T-helper 2 cell treated with Interferon-gamma antibody and Interleukin-4, amounts not matched to agents 5 μg/mL and 100 μg/mL, for 36 hours (primary cell): ENCODE results near the gene PAK4.

ENCODE experiments used
- DNase-seq: peaks from one replicate; pipeline ENCODE4 v3.0.0; 2021; ENCODE audit warnings: low spot score
- H3K27ac Mint-ChIP-seq: one replicate; pipeline ENCODE4 v1.8.0; 2021; ENCODE audit warnings: mild to moderate bottlenecking, mixed read lengths
- H3K27me3 Mint-ChIP-seq: one replicate; pipeline ENCODE4 v1.8.0; 2021; ENCODE audit warnings: low read depth, mixed read lengths
- H3K36me3 Mint-ChIP-seq: one replicate; pipeline ENCODE4 v1.8.0; 2021; ENCODE audit warnings: low read depth, mixed read lengths
- H3K4me1 Mint-ChIP-seq: one replicate; pipeline ENCODE4 v1.8.0; 2021; ENCODE audit warnings: low read depth, mixed read lengths
- H3K4me3 Mint-ChIP-seq: one replicate; pipeline ENCODE4 v1.8.0; 2022; ENCODE audit warnings: mild to moderate bottlenecking, moderate library complexity, mixed read lengths
- H3K9me3 Mint-ChIP-seq: one replicate; pipeline ENCODE4 v1.8.0; 2021; ENCODE audit warnings: mixed read lengths

The PAK4 gene

DNA sequence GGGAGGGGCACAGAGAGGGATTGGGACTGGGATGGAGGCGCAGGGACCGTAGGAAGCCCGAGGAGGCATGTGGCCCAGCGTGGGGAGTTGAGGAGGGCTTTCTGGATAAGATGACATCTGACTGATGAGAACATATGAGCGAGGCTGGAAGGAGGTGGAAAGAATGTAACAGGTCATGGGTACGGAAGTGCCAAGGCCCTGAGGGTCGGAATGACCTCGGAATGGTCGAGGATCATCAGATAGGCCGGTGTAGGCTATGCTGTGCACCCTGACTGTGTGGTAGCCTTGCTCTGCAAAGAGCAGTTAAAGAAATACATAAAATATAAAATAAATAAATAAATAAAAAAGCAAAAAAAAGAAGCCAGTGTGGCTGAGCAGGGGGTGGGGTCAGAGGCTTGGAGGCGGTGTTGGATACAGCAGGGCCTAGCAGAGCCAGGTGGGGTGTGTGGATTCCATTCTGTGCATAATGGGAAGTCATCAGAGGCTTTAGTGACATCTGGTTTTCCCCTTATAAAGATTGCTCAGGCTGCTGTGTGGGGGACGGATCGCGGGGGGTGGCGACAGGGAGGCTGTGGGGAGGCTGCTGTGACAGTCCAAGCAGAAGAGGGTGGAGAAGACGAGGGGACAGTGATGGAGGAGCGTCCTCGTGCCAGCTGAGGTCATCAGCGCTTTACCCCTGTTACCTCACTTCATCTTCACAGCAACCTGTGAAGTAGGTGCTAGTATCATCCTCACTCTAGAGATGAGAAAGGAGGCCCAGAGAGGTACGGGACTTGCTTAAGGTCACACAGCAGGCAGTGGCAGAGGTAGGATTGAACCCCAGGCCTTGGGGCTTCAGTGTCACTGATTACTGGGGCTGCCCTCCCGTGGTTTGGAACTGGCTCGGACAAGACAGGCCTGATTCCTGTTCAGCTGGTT, 5.0 kb downstream of the PAK4 start:
- Mint-ChIP-seq H3K4me3 (no peak overlapping the region), H3K27me3 (no peaks in the 10 kb centered on the region), H3K36me3 (peaks cover under 1% of the 10 kb centered on the region), H3K9me3 (no peaks in the 10 kb centered on the region), H3K4me1 (peaks cover 15% of the 10 kb centered on the region), H3K27ac (no peak overlapping the region)
- no peak for DNase-seq

- Mint-ChIP-seq H3K27ac (no peak overlapping the region), H3K4me3 (no peak overlapping the region), H3K9me3 (no peaks in the 10 kb centered on the region), H3K36me3 (no peaks in the 10 kb centered on the region), H3K27me3 (no peaks in the 10 kb centered on the region), H3K4me1 (peaks cover 14% of the 10 kb centered on the region)
- no peak for DNase-seq
Measured at GRCh38 chr19:39131255-39131755, 5.7 kb downstream of the PAK4 start.

DNA sequence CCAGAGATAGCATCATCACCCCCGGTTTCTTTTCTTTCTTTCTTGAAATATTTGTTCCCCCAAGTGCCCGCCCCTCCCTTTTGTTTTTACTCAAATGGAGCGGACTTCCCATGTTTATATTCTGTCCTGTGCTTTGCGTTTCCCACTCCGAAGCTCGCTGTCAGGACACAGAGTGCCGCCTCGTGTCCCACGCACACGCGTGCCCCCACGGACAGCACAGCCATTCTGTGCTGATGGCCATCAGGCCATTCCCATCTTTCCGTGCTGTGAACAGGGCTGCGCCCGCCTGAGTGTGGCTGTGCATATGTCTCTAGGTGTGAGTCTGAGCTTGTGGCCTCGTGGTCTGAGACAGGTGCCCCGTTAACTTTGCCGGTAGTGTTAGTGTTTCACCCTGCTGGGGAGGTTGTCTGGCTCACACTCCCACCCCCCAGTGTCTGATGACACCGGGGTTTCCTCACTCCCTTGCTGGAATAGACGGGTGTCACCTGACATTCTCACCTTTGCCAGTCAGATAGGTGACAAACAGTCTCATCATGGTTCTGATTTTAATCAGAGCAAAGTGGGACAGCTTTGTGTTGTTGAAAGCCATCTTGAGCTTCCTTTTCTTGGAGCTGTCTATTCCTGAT, 6.9 kb downstream of the PAK4 start:
- Mint-ChIP-seq H3K9me3 (no peaks in the 10 kb centered on the region), H3K27ac (no peak overlapping the region), H3K36me3 (no peaks in the 10 kb centered on the region), H3K4me3 (no peak overlapping the region), H3K4me1 (peaks cover 10% of the 10 kb centered on the region), H3K27me3 (no peaks in the 10 kb centered on the region)
- DNase-seq = no peak

GRCh38 chr19:39133431-39134270, 8.1 kb downstream of the PAK4 start:
- H3K36me3 Mint-ChIP-seq = no peaks in the 10 kb centered on the region
- no peaks in the 10 kb centered on the region for H3K9me3 Mint-ChIP-seq
- no peak overlapping the region for H3K4me3 Mint-ChIP-seq
- no peak overlapping the region for H3K27ac Mint-ChIP-seq
- H3K27me3 Mint-ChIP-seq = no peaks in the 10 kb centered on the region
- H3K4me1 Mint-ChIP-seq = peaks cover 9% of the 10 kb centered on the region
- DNase-seq = no peak

- no peak overlapping the region for H3K4me3 Mint-ChIP-seq
- no peaks in the 10 kb centered on the region for H3K27me3 Mint-ChIP-seq
- no peak for DNase-seq
- no peaks in the 10 kb centered on the region for H3K36me3 Mint-ChIP-seq
- H3K4me1 Mint-ChIP-seq = peaks cover 7% of the 10 kb centered on the region
- no peak overlapping the region for H3K27ac Mint-ChIP-seq
- H3K9me3 Mint-ChIP-seq = no peaks in the 10 kb centered on the region
Measured at GRCh38 chr19:39135701-39136100, 10.1 kb downstream of the PAK4 start.

DNA sequence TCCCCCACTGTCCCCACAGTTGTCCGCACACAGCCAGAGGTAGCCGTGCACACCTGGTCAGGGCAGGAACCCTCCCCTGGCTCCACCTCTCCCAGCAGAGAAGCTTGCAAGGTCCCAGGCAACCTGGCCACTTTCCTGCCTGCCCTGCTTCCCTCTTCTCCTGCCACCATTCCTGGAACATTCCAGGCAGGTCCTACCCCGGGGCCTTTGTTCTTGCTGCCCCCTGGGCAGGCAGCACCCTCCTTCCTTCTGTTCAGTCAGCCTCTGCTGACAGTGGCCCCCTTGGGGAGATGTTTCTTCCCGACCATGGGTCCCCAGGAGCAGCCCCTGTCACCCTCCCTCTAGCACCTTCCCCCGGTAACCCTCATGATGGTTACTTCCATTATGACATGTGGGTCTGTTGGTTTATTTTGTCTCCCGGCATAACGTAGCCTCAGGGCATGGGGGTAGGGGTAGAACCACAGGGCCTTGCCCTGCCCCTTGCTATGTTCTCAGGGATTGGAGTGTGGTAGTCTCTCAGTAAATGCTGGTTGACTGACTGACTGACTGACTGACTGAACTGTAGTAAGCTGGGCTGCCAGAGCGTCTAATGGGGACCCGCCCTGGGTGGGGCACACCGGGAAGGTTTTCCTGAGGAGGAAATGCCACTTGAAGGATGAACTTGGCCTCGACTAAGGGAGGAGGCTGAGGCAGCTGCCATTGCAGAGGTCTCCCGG, 10.8 kb downstream of the PAK4 start:
- Mint-ChIP-seq H3K9me3 (no peaks in the 10 kb centered on the region), H3K4me1 (peaks cover 5% of the 10 kb centered on the region), H3K27ac (no peak overlapping the region), H3K27me3 (no peaks in the 10 kb centered on the region), H3K36me3 (no peaks in the 10 kb centered on the region), H3K4me3 (no peak overlapping the region)
- DNase-seq = no peak

DNA sequence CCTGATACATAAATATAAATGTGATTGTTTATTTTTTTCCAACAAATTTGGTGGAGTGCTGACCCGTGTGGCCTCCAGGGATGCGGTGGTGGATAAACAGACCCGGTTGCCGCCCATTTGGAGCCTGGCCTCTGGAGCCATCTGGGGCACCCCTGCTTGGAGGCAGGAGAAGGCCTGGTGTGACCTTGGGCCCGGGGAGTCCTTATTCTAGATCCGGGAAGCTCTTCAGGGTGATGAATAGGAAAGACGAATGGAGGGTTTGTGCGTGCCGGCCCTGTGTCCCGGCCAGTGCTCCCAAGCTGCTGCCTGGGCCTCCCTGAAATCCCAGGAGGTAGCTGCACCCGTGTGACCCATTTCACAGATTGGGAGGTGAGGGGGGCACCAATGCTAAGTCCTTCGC, 11.5 kb downstream of the PAK4 start:
- Mint-ChIP-seq H3K4me3 (no peak overlapping the region), H3K36me3 (no peaks in the 10 kb centered on the region), H3K27ac (no peak overlapping the region), H3K4me1 (peaks cover 5% of the 10 kb centered on the region), H3K9me3 (no peaks in the 10 kb centered on the region), H3K27me3 (no peaks in the 10 kb centered on the region)
- no peak for DNase-seq

GRCh38 chr19:39138221-39139211, 12.9 kb downstream of the PAK4 start:
- Mint-ChIP-seq H3K4me3 (no peak overlapping the region), H3K27ac (no peak overlapping the region), H3K36me3 (no peaks in the 10 kb centered on the region), H3K27me3 (no peaks in the 10 kb centered on the region), H3K4me1 (peaks cover 4% of the 10 kb centered on the region), H3K9me3 (no peaks in the 10 kb centered on the region)
- no peak for DNase-seq

GRCh38 chr19:39139305-39139874, 13.8 kb downstream of the PAK4 start:
- Mint-ChIP-seq H3K9me3 (no peaks in the 10 kb centered on the region), H3K27me3 (no peaks in the 10 kb centered on the region), H3K36me3 (no peaks in the 10 kb centered on the region), H3K4me1 (peaks cover 6% of the 10 kb centered on the region), H3K27ac (no peak overlapping the region), H3K4me3 (no peak overlapping the region)
- no peak for DNase-seq

- DNase-seq = no peak
- Mint-ChIP-seq H3K27me3 (no peaks in the 10 kb centered on the region), H3K4me3 (no peak overlapping the region), H3K9me3 (no peaks in the 10 kb centered on the region), H3K27ac (no peak overlapping the region), H3K4me1 (peaks cover 11% of the 10 kb centered on the region), H3K36me3 (no peaks in the 10 kb centered on the region)
Measured at GRCh38 chr19:39139971-39140453, 14.4 kb downstream of the PAK4 start.

DNA sequence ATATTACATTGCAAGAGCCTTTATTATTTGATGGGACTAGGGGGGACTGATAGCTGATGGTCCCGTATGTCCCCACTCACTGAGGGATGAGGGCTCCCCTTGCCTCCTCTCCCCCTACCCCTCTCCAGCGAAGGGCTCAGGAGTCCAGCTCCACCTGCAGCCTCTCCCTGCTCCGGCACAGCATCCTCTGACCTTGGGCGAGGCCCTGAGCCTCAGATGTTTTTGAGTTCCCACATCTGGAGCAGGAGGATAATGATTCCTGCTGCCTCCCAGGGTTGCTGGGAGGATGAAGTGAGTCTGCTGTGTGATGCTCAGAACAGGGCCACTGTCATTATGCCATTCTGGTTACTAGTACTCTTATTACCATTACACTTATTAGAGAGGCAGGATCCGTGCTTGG, 15.0 kb downstream of the PAK4 start:
- Mint-ChIP-seq H3K4me1 (peaks cover 12% of the 10 kb centered on the region), H3K27me3 (no peaks in the 10 kb centered on the region), H3K36me3 (no peaks in the 10 kb centered on the region), H3K4me3 (no peak overlapping the region), H3K27ac (no peak overlapping the region), H3K9me3 (no peaks in the 10 kb centered on the region)
- DNase-seq = no peak

- Mint-ChIP-seq H3K4me1 (peaks cover 8% of the 10 kb centered on the region), H3K4me3 (no peak overlapping the region), H3K9me3 (no peaks in the 10 kb centered on the region), H3K36me3 (no peaks in the 10 kb centered on the region), H3K27me3 (no peaks in the 10 kb centered on the region), H3K27ac (no peak overlapping the region)
- DNase-seq = no peak
Measured at GRCh38 chr19:39141929-39142328, 16.3 kb downstream of the PAK4 start.
